Astrocyte of the cerebellum (primary cell): ENCODE data around the gene TTC28.

Experiments
- DNase-seq: peaks from one replicate; pipeline ENCODE4 v3.0.0-alpha.2; 2011; ENCODE audit warnings: low read depth
- H3K4me3 ChIP-seq: 2 replicates; pipeline ENCODE4 v1.5.1; 2011; ENCODE audit warnings: mild to moderate bottlenecking, low read depth, low read length, moderate library complexity
- CTCF ChIP-seq: IDR thresholded peaks from 2 replicates; pipeline ENCODE4 v1.5.1; 2012; ENCODE audit warnings: low read length, low read depth, moderate library complexity, mild to moderate bottlenecking; ENCODE audit errors: missing control alignments
- in situ Hi-C: cut with HindIII; loops from 2 replicates; pipeline ENCODE4 v1.10.0; 2017; ENCODE audit warnings: low sequenced_read_pairs

Gene TTC28

GRCh38 chr22:27994481-27995331 lies 684.9 kb downstream of the TTC28 start:
- DNase-seq, result no peak
- no peak for TF ChIP-seq CTCF
- H3K4me3 ChIP-seq, result no peak overlapping the region
- in situ Hi-C loops, result no loop called here

GRCh38 chr22:27993774-27994350 lies 685.8 kb downstream of the TTC28 start:
- TF ChIP-seq CTCF, result no peak
- DNase-seq, result no peak
- in situ Hi-C loops, result no loop called here
- no peak overlapping the region for H3K4me3 ChIP-seq

- no peak overlapping the region for H3K4me3 ChIP-seq
- DNase-seq, result no peak
- TF ChIP-seq CTCF, result no peak
- in situ Hi-C loops, result no loop called here
These were observed 686.4 kb downstream of the TTC28 start for GRCh38 chr22:27993201-27993635.

GRCh38 chr22:27992294-27993165 lies 687.1 kb downstream of the TTC28 start:
- in situ Hi-C loops, result no loop called here
- no peak for TF ChIP-seq CTCF

GRCh38 chr22:27991586-27992293 lies 687.9 kb downstream of the TTC28 start:
- no peak for DNase-seq
- no peak for TF ChIP-seq CTCF
- H3K4me3 ChIP-seq, result no peak overlapping the region
- in situ Hi-C loops, result no loop called here

More at GRCh38 chr22:27992294-27993165, 687.1 kb downstream of the TTC28 start:
- no peak for DNase-seq
- no peak overlapping the region for H3K4me3 ChIP-seq

- H3K4me3 ChIP-seq, result no peak overlapping the region
- peak; percentile 38 for TF ChIP-seq CTCF
- DNase-seq, result no peak
- in situ Hi-C loops, result no loop called here
These were observed 688.8 kb downstream of the TTC28 start for GRCh38 chr22:27990879-27991278.
